C1 segment of cervical spinal cord (tissue), 14 donors: ENCODE results near the gene WASF2.
"Not testable (repeated sequence)": the region's sequence is repeated elsewhere in the genome, so short reads cannot be mapped to it uniquely, and the experiment has no call there.

Experiments used
- DNase-seq, 14 donors: peaks; one replicate each; lab custom pipeline; 2025; lab: John Stamatoyannopoulos, UW

The WASF2 gene

GRCh38 chr1:27501159-27501558, 11.2 kb upstream of the WASF2 start:
- not testable (repeated sequence) for DNase-seq

GRCh38 chr1:27499142-27499541, 9.2 kb upstream of the WASF2 start:
- no peak for DNase-seq

- no peak for DNase-seq
Measured at GRCh38 chr1:27496604-27497155, 6.7 kb upstream of the WASF2 start.

- DNase-seq, result no peak
Measured at GRCh38 chr1:27492796-27493195, 2.8 kb upstream of the WASF2 start.

- peak in 12 of 14 donors; percentile 17 to 81 (median 56) for DNase-seq
Measured at GRCh38 chr1:27491748-27492700, 2.1 kb upstream of the WASF2 start.

- peak in 3 of 14 donors; percentile 47 to 59 (median 51) for DNase-seq
Measured at GRCh38 chr1:27489501-27489972, 430 bp downstream of the WASF2 start.

GRCh38 chr1:27487966-27488884, 1.7 kb downstream of the WASF2 start:
- peak in 3 of 14 donors; percentile 39 to 45 (median 39) for DNase-seq

- DNase-seq, result no peak
Measured at GRCh38 chr1:27485363-27485762, 4.6 kb downstream of the WASF2 start.

GRCh38 chr1:27483659-27484058, 6.3 kb downstream of the WASF2 start:
- DNase-seq, result no peak

- no peak for DNase-seq
Measured at GRCh38 chr1:27481994-27482620, 7.9 kb downstream of the WASF2 start.

GRCh38 chr1:27478098-27478497, 11.9 kb downstream of the WASF2 start:
- no peak for DNase-seq

- no peak for DNase-seq
Measured at GRCh38 chr1:27476237-27476636, 13.7 kb downstream of the WASF2 start.

GRCh38 chr1:27475720-27476119, 14.2 kb downstream of the WASF2 start:
- DNase-seq, result no peak

- DNase-seq, result no peak
Measured at GRCh38 chr1:27473755-27474154, 16.2 kb downstream of the WASF2 start.

- DNase-seq, result not testable (repeated sequence)
Measured at GRCh38 chr1:27472098-27472497, 17.9 kb downstream of the WASF2 start.

- no peak for DNase-seq
Measured at GRCh38 chr1:27471477-27471876, 18.5 kb downstream of the WASF2 start.

GRCh38 chr1:27469334-27469733, 20.6 kb downstream of the WASF2 start:
- no peak for DNase-seq

- not testable (repeated sequence) for DNase-seq
Measured at GRCh38 chr1:27468378-27468777, 21.6 kb downstream of the WASF2 start.

- DNase-seq, result no peak
Measured at GRCh38 chr1:27464926-27465647, 24.9 kb downstream of the WASF2 start.

- not testable (repeated sequence) for DNase-seq
Measured at GRCh38 chr1:27463916-27464315, 26.1 kb downstream of the WASF2 start.
